ENCODE results near the gene STEAP2. TPM values are rescaled to one million over a fixed set of nuclear protein-coding genes. Genes with fewer than 3 reads are reported as not detected.

STEAP2 gene
- total RNA-seq, 1 donor from 2014 or later = 0.49 TPM

DNA sequence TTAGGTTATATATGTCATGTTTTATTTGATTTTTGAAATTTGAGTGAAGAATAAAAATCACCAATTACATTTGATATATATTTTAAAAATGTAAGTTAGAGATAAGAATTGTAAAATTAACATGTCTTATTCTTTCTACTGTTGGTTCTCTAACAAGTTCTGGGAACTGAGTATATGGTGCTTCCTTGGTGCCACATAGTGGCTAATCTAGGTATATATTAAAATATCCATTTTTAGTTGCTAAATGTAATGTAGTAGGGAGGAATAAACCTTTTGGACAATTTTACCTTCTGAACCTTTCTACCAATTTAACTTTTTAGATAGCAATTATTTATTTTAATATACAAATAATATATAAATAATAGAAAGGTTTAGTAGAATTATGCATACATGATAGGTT is 50.9 kb downstream of the STEAP2 start:
- Mint-ChIP-seq H3K27ac (ENCODE audit: unreplicated experiment) (no peak overlapping the region), H3K27me3 (ENCODE audit: unreplicated experiment) (no peaks in the 10 kb centered on the region), H3K9me3 (ENCODE audit: unreplicated experiment) (no peaks in the 10 kb centered on the region), H3K4me3 (ENCODE audit: unreplicated experiment) (no peak overlapping the region), H3K36me3 (ENCODE audit: low read depth, unreplicated experiment) (no peaks in the 10 kb centered on the region), H3K4me1 (ENCODE audit: unreplicated experiment) (no peaks in the 10 kb centered on the region)
- peak; percentile 43 for TF ChIP-seq CTCF (IDR thresholded peaks at IDR 0.05; ENCODE audit: unreplicated experiment)
- DNase-seq (ENCODE audit: low spot score) = no peak

DNA sequence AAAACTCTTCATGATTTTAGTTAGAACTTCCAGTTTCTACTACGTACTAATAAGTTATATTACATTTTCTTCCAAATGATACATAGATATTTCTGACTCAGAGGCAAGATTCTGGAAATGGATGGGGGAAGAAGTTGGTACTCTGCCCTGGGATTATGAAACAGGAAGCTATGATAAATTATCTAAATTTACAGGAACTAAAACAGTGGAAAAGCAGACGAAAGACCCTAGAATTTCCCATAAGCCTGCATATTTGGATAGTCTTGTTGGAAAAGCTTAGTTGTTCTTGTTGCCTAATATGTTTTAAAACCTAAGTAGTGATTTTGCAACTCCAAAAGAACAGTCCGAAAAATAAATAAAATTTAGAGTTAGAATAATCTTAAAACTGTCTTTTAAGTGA is 55.3 kb downstream of the STEAP2 start:
- DNase-seq (ENCODE audit: low spot score) = no peak
- H3K27me3 Mint-ChIP-seq (ENCODE audit: unreplicated experiment) = no peaks in the 10 kb centered on the region

GRCh38 chr7:90267263-90267858 is 55.8 kb downstream of the STEAP2 start:
- Mint-ChIP-seq H3K27ac (ENCODE audit: unreplicated experiment) (no peak overlapping the region), H3K4me3 (ENCODE audit: unreplicated experiment) (no peak overlapping the region), H3K27me3 (ENCODE audit: unreplicated experiment) (no peaks in the 10 kb centered on the region), H3K9me3 (ENCODE audit: unreplicated experiment) (no peaks in the 10 kb centered on the region), H3K36me3 (ENCODE audit: low read depth, unreplicated experiment) (no peaks in the 10 kb centered on the region), H3K4me1 (ENCODE audit: unreplicated experiment) (no peaks in the 10 kb centered on the region)
- DNase-seq (ENCODE audit: low spot score) = no peak
- TF ChIP-seq CTCF (IDR thresholded peaks at IDR 0.05; ENCODE audit: unreplicated experiment) = no peak

More for the DNA sequence above, 55.3 kb downstream of the STEAP2 start:
- no peak for TF ChIP-seq CTCF (IDR thresholded peaks at IDR 0.05; ENCODE audit: unreplicated experiment)
- no peak overlapping the region for H3K27ac Mint-ChIP-seq (ENCODE audit: unreplicated experiment)
- no peaks in the 10 kb centered on the region for H3K36me3 Mint-ChIP-seq (ENCODE audit: low read depth, unreplicated experiment)
- H3K4me3 Mint-ChIP-seq (ENCODE audit: unreplicated experiment) = no peak overlapping the region
- H3K9me3 Mint-ChIP-seq (ENCODE audit: unreplicated experiment) = no peaks in the 10 kb centered on the region
- no peaks in the 10 kb centered on the region for H3K4me1 Mint-ChIP-seq (ENCODE audit: unreplicated experiment)

GRCh38 chr7:90269163-90269562 is 57.6 kb downstream of the STEAP2 start:
- H3K4me3 Mint-ChIP-seq (ENCODE audit: unreplicated experiment) = no peak overlapping the region
- no peaks in the 10 kb centered on the region for H3K36me3 Mint-ChIP-seq (ENCODE audit: low read depth, unreplicated experiment)
- TF ChIP-seq CTCF (IDR thresholded peaks at IDR 0.05; ENCODE audit: unreplicated experiment) = no peak
- H3K27me3 Mint-ChIP-seq (ENCODE audit: unreplicated experiment) = no peaks in the 10 kb centered on the region
- no peak overlapping the region for H3K27ac Mint-ChIP-seq (ENCODE audit: unreplicated experiment)
- H3K9me3 Mint-ChIP-seq (ENCODE audit: unreplicated experiment) = no peaks in the 10 kb centered on the region
- H3K4me1 Mint-ChIP-seq (ENCODE audit: unreplicated experiment) = no peaks in the 10 kb centered on the region
- no peak for DNase-seq (ENCODE audit: low spot score)

DNA sequence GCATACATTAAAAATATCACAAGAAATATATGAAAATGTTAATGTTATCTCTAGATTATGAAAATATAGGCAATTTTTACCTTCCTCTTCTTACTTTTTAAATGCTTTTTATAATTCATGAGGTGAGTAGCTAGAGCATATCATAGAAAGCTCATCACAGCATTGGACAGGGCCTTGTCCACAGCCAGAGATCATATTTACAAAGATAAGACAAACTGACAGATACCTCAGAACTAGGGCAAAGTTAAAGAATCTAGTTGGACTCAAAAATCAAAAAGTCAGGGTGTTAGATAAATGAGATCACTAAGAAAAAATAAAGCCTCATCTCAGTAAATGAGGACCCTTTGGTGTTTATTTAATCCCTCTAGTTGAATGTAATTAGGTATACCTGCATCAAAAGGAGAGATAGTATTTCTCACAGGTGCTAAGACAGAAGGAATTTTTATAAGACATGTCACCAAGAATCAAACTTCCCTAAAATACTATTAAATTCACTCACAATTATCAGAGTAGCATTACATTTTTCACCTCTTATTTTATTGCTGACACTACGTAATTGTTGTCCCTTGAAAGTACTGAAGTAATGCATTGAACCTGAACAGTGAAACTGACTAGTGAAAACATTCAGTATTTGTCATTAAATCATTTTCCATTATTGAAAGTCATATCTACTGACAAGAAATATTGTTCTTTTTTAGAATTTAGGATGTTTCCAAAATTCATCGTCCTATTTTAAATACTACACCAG is 59.1 kb downstream of the STEAP2 start:
- DNase-seq (ENCODE audit: low spot score) = no peak
- H3K9me3 Mint-ChIP-seq (ENCODE audit: unreplicated experiment) = no peaks in the 10 kb centered on the region
- H3K27me3 Mint-ChIP-seq (ENCODE audit: unreplicated experiment) = no peaks in the 10 kb centered on the region
- no peaks in the 10 kb centered on the region for H3K4me1 Mint-ChIP-seq (ENCODE audit: unreplicated experiment)
- TF ChIP-seq CTCF (IDR thresholded peaks at IDR 0.05; ENCODE audit: unreplicated experiment) = no peak
- H3K36me3 Mint-ChIP-seq (ENCODE audit: low read depth, unreplicated experiment) = no peaks in the 10 kb centered on the region
- no peak overlapping the region for H3K4me3 Mint-ChIP-seq (ENCODE audit: unreplicated experiment)
- H3K27ac Mint-ChIP-seq (ENCODE audit: unreplicated experiment) = no peak overlapping the region

Data from endothelial cell (in vitro differentiated cells).